PC-3 (cell line): ENCODE data around the gene VGLL3. TPM values are rescaled to one million over a fixed set of nuclear protein-coding genes. Genes with fewer than 3 reads are reported as not detected.

Experiments used
- ATAC-seq: fragments of 200-7000 bp; cut with Tn5 transposase; 2 replicates; pipeline ENCODE4 v1.9.1; 2020; ENCODE audit warnings: mild to moderate bottlenecking, moderate library complexity
- BruUV-seq: library from RNA; stranded (reverse); fragments of 400-500 nt; replicated peaks from 2 replicates; lab custom pipeline; 2021; lab: Mats Ljungman, UMichigan
- CTCF ChIA-PET: fragments of 300-600 bp; sonication (Branson Sonifier 250); formaldehyde crosslinking; loops from one replicate; lab custom pipeline; 2022; ENCODE audit warnings: antibody characterized with exemption; lab: Charles Lee
- POLR2A ChIA-PET: fragments of 300-600 bp; sonication (Branson Sonifier 250); formaldehyde crosslinking; loops from one replicate; lab custom pipeline; 2022; ENCODE audit warnings: antibody characterized with exemption; ENCODE audit not compliant: unreplicated experiment; lab: Charles Lee
- DNase-seq: peaks from one replicate; pipeline ENCODE4 v3.0.0-alpha.2; 2015
- H2AFZ ChIP-seq: fragments of 300-600 bp; sonication (generic); 2 replicates; pipeline ENCODE4 v1.6.0; 2016; ENCODE audit warnings: antibody characterized with exemption, low read length
- H3F3A ChIP-seq: fragments of 300-600 bp; sonication (generic); one replicate; pipeline ENCODE4 v1.6.0; 2017; ENCODE audit warnings: antibody characterized with exemption, low read length, control low read depth, mild to moderate bottlenecking; ENCODE audit not compliant: unreplicated experiment
- H3K27ac ChIP-seq: fragments of 300-600 bp; sonication (generic); 2 replicates; pipeline ENCODE4 v1.5.1; 2016; ENCODE audit warnings: mild to moderate bottlenecking, low read length
- H3K27me3 ChIP-seq: fragments of 300-600 bp; sonication (generic); 2 replicates; pipeline ENCODE4 v1.6.1; 2016; ENCODE audit warnings: low read length, mixed read lengths
- H3K36me3 ChIP-seq: fragments of 300-600 bp; sonication (generic); 2 replicates; pipeline ENCODE4 v1.6.1; 2016; ENCODE audit warnings: low read depth, mixed run types, low read length, mixed read lengths
- H3K4me1 ChIP-seq: fragments of 300-600 bp; sonication (generic); 2 replicates; pipeline ENCODE4 v1.5.1; 2016; ENCODE audit warnings: low read length; ENCODE audit not compliant: insufficient read depth
- H3K4me2 ChIP-seq: fragments of 300-600 bp; sonication (generic); 2 replicates; pipeline ENCODE4 v1.6.0; 2016; ENCODE audit warnings: low read length
- H3K4me3 ChIP-seq: fragments of 300-600 bp; sonication (generic); 2 replicates; pipeline ENCODE4 v1.5.1; 2016; ENCODE audit warnings: mild to moderate bottlenecking, low read length, mixed read lengths
- H3K79me2 ChIP-seq: fragments of 300-600 bp; sonication (generic); 2 replicates; pipeline ENCODE4 v1.6.1; 2017; ENCODE audit warnings: low read length, mixed read lengths
- H3K9ac ChIP-seq: fragments of 300-600 bp; sonication (generic); 2 replicates; pipeline ENCODE4 v1.6.0; 2016; ENCODE audit warnings: mild to moderate bottlenecking, low read length
- H3K9me2 ChIP-seq: fragments of 300-600 bp; sonication (generic); replicated peaks from 2 replicates; pipeline ENCODE4 v1.6.1; 2016; ENCODE audit warnings: mixed run types, low read length, mixed read lengths
- H3K9me3 ChIP-seq: fragments of 300-600 bp; sonication (generic); 2 replicates; pipeline ENCODE4 v1.6.1; 2016; ENCODE audit warnings: low read length, mixed read lengths
- H4K20me1 ChIP-seq: fragments of 300-600 bp; sonication (generic); 2 replicates; pipeline ENCODE4 v1.6.1; 2016; ENCODE audit warnings: low read length, mixed read lengths
- EZH2 ChIP-seq: fragments of 300-600 bp; sonication (generic); IDR thresholded peaks from one replicate; pipeline ENCODE4 v1.6.1; 2017; ENCODE audit warnings: antibody characterized with exemption, mild to moderate bottlenecking, low read length; ENCODE audit not compliant: unreplicated experiment
- EZH2phosphoT487 ChIP-seq: fragments of 300-600 bp; sonication (generic); IDR thresholded peaks from 2 replicates; pipeline ENCODE4 v1.6.1; 2018; ENCODE audit warnings: mild to moderate bottlenecking, antibody characterized with exemption, low read length, borderline replicate concordance
- intact Hi-C: fragments of 100-400 bp; cut with micrococcal nuclease; formaldehyde crosslinking; loops from 2 replicates; pipeline ENCODE4 v1.9.0; 2023
- total RNA-seq: library from RNA; depleted of rRNA; stranded (reverse); fragments of >200 nt; gene quantifications from 2 replicates; pipeline ENCODE4 v1.2.3, GENCODE V29; 2014
- TF ChIP-seq, protein P1 (sequence below): fragments of 300-600 bp; sonication (generic); conservative IDR thresholded peaks from 2 replicates; pipeline ENCODE4 v1.5.1; 2017; ENCODE audit warnings: antibody characterized with exemption, low read depth, mild to moderate bottlenecking, low read length

The VGLL3 gene
- total RNA-seq, 1 experiment from 2014 or later = 1.3 TPM

DNA sequence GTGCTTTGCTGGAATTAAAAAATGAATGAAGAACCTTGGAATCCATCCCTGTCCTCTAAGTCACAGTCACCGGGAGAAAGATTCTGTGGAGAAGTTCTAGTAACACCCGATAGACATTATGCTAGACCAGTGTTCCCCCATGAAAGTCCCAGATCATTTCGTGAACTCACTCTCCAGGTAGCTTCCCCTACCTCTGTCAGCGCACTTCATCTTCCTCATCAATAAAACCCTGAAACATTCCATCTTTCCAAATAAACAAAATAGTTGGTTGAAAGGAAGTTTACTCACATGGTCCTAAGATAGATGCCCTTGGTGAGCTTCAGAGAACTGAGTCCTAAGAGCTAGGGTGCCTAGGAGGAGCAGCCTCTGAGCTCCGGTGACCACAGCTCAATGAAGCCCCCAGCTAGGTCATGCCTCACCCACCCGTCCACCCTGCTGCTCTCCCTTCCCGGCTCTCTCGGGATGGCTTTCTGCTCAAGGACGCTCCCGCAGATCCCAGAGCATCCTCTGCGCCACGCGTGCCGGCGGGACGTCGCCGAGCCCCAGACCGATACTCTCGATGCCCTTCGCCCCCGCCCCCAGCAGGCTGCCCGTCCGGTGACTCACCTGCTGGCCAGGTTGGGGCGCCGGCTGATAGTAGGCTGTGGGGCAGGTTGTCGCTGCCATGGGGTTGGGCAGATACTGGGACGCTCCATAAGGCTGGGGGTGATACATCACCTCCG is 776 bp downstream of the VGLL3 start:
- no peaks in the 10 kb centered on the region for H3K9me2 ChIP-seq
- peak; percentile 56 for ATAC-seq
- no peaks in the 10 kb centered on the region for H3K79me2 ChIP-seq
- peak overlapping the region; percentile 98 for H2AFZ ChIP-seq
- no peaks in the 10 kb centered on the region for H4K20me1 ChIP-seq
- CTCF ChIA-PET = interaction anchor here (1.4 kb wide), 1 partner anchor 204 kb away, joined by 4 read pairs; no protein-coding TSS in a partner anchor
- peak overlapping the region; percentile 85 for H3K4me3 ChIP-seq
- TF ChIP-seq EZH2 = no peak
- no peak for TF ChIP-seq EZH2phosphoT487
- TF ChIP-seq, protein P1, sequence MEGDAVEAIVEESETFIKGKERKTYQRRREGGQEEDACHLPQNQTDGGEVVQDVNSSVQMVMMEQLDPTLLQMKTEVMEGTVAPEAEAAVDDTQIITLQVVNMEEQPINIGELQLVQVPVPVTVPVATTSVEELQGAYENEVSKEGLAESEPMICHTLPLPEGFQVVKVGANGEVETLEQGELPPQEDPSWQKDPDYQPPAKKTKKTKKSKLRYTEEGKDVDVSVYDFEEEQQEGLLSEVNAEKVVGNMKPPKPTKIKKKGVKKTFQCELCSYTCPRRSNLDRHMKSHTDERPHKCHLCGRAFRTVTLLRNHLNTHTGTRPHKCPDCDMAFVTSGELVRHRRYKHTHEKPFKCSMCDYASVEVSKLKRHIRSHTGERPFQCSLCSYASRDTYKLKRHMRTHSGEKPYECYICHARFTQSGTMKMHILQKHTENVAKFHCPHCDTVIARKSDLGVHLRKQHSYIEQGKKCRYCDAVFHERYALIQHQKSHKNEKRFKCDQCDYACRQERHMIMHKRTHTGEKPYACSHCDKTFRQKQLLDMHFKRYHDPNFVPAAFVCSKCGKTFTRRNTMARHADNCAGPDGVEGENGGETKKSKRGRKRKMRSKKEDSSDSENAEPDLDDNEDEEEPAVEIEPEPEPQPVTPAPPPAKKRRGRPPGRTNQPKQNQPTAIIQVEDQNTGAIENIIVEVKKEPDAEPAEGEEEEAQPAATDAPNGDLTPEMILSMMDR = no peak
- DNase-seq = peak; percentile 62
- no peaks in the 10 kb centered on the region for H3K9me3 ChIP-seq
- peaks cover 37% of the 10 kb centered on the region for H3K4me1 ChIP-seq
- no peaks in the 10 kb centered on the region for H3F3A ChIP-seq
- intact Hi-C loops = loop anchor here (2.0 to 5.0 kb wide), 6 partner anchors 38 to 342 kb away; no protein-coding TSS in a partner anchor
- BruUV-seq = TSS peak; percentile 56
- no peak overlapping the region for H3K27ac ChIP-seq
- H3K9ac ChIP-seq = peak overlapping the region; percentile 55; the same call in 1 of the 2 replicates
- 0 out of 2 replicates have a peak, but pooled peaks cover 4% of the 10 kb centered on the region for H3K36me3 ChIP-seq
- H3K4me2 ChIP-seq = peak overlapping the region; percentile 97
- H3K27me3 ChIP-seq = no peaks in the 10 kb centered on the region
- POLR2A ChIA-PET = interaction anchor here (0.6 kb wide), 1 partner anchor 297 kb away, joined by 5 read pairs; no protein-coding TSS in a partner anchor

DNA sequence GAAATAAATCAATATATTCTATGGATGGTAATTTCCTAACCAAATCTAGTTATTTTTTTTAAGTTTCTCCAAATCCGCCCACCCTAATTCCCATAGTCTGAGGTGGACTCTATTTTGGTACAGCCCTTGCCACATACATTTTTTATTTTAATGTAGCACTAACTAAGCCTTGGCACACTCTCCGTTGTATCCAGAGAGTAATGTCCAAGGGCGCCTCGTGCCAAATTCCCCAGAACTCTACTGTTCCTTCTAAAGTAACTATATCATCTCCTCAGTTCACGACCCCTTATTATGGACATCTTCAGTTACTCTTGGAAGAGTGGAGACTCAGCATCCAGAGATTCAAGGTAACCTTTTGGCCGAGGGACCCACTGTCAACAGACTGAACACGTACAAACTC is 1.3 kb downstream of the VGLL3 start:
- no peaks in the 10 kb centered on the region for H3K79me2 ChIP-seq
- DNase-seq (no peak), ATAC-seq (no peak)
- intact Hi-C loops = loop anchor here (2.0 to 5.0 kb wide), 6 partner anchors 37 to 343 kb away; no protein-coding TSS in a partner anchor
- peaks cover 32% of the 10 kb centered on the region for H3K4me1 ChIP-seq
- POLR2A ChIA-PET = no interaction called here
- peak overlapping the region; percentile 98; the same call in 1 of the 2 replicates for H2AFZ ChIP-seq
- CTCF ChIA-PET = interaction anchor here (1.4 kb wide), 1 partner anchor 204 kb away, joined by 4 read pairs; no protein-coding TSS in a partner anchor
- H3K9me2 ChIP-seq = no peaks in the 10 kb centered on the region
- no peak overlapping the region for H3K9ac ChIP-seq
- TF ChIP-seq, protein P1 = no peak
- TF ChIP-seq EZH2phosphoT487 (no peak), EZH2 (no peak)
- H4K20me1 ChIP-seq = no peaks in the 10 kb centered on the region
- H3K4me2 ChIP-seq = peak overlapping the region; percentile 97
- no peaks in the 10 kb centered on the region for H3K9me3 ChIP-seq
- H3K36me3 ChIP-seq = 0 out of 2 replicates have a peak, but pooled peaks cover 4% of the 10 kb centered on the region
- H3F3A ChIP-seq = no peaks in the 10 kb centered on the region
- H3K27ac ChIP-seq = no peak overlapping the region
- no TSS peak for BruUV-seq
- H3K4me3 ChIP-seq = peak overlapping the region; percentile 85; the same call in 1 of the 2 replicates
- H3K27me3 ChIP-seq = no peaks in the 10 kb centered on the region

GRCh38 chr3:86989006-86989405 is 1.9 kb downstream of the VGLL3 start:
- Histone ChIP-seq H3K27ac (no peak overlapping the region), H3K4me2 (no peak overlapping the region; the same call in 1 of the 2 replicates), H3K9me2 (no peaks in the 10 kb centered on the region), H3K27me3 (no peaks in the 10 kb centered on the region), H3K36me3 (0 out of 2 replicates have a peak, but pooled peaks cover 4% of the 10 kb centered on the region), H2AFZ (no peak overlapping the region), H3K9me3 (no peaks in the 10 kb centered on the region), H4K20me1 (no peaks in the 10 kb centered on the region), H3K79me2 (no peaks in the 10 kb centered on the region), H3K4me3 (no peak overlapping the region), H3K9ac (no peak overlapping the region), H3F3A (no peaks in the 10 kb centered on the region), H3K4me1 (peaks cover 26% of the 10 kb centered on the region)
- no peak for TF ChIP-seq EZH2
- ChIA-PET POLR2A (no interaction called here), CTCF (no interaction called here)
- intact Hi-C loops = no loop called here
- no peak for DNase-seq
- no peak for ATAC-seq
- BruUV-seq = no TSS peak
